Spinal cord (tissue), 10 donors: Measurements from ENCODE around the gene PELI3. TPM values are rescaled to one million over a fixed set of nuclear protein-coding genes. Genes with fewer than 3 reads are reported as not detected.

ENCODE experiments used
- DNase-seq, 6 donors: peaks; one replicate each; pipeline versions ENCODE4 v3.0.0 to v3.0.0-alpha.2; 2013 to 2015; ENCODE audit warnings: low spot score in 6 of 6, low read depth in 4 of 6
- H3K27ac ChIP-seq: one replicate; pipeline ENCODE4 v1.5.1; 2013; ENCODE audit warnings: low read depth, low read length, control low read depth
- H3K27me3 ChIP-seq: one replicate; pipeline ENCODE4 v1.6.1; 2013; ENCODE audit warnings: low read length; ENCODE audit not compliant: control insufficient read depth, insufficient read depth
- H3K36me3 ChIP-seq: one replicate; pipeline ENCODE4 v1.6.1; 2013; ENCODE audit warnings: low read length; ENCODE audit not compliant: control insufficient read depth, insufficient read depth
- H3K4me1 ChIP-seq: one replicate; pipeline ENCODE4 v1.6.1; 2013; ENCODE audit warnings: low read length; ENCODE audit not compliant: control insufficient read depth, insufficient read depth
- H3K4me3 ChIP-seq: one replicate; pipeline ENCODE4 v1.5.1; 2013; ENCODE audit warnings: low read depth, low read length, control low read depth
- H3K9me3 ChIP-seq: one replicate; pipeline ENCODE4 v1.6.1; 2013; ENCODE audit warnings: low read length; ENCODE audit not compliant: control insufficient read depth, insufficient read depth
- WGBS: methylation state at CpG from one replicate; pipeline ENCODE4 v1.1.5; 2013; ENCODE audit warnings: missing lambda C conversion rate; ENCODE audit not compliant: insufficient coverage; 5-methylcytosine and 5-hydroxymethylcytosine counted together
- polyA plus RNA-seq, 2 donors: library from polyadenylated mRNA; unstranded; fragments of 120-200 nt; gene quantifications; one replicate each; pipeline ENCODE4 v1.2.1, GENCODE V29; 2013; ENCODE audit not compliant: insufficient read length in 2 of 2
- total RNA-seq, 2 donors: library from RNA; depleted of rRNA in 1 of 2; stranded (reverse); fragments of 120-200 nt in 1 of 2; fragments of >200 nt in 1 of 2; gene quantifications; one replicate each; pipeline versions ENCODE4 v1.2.3 to v1.2.4, GENCODE V29; 2013 to 2014
- donor health status: healthy.

PELI3 gene
- total and polyA plus RNA-seq, 4 donors: 12.6 to 24.3 (median 17.5) TPM

GRCh38 chr11:66472054-66472453 is 5.3 kb downstream of the PELI3 start:
- Histone ChIP-seq H3K4me1 (peaks cover 19% of the 10 kb centered on the region), H3K36me3 (peaks cover 56% of the 10 kb centered on the region), H3K4me3 (no peak overlapping the region), H3K27ac (no peak overlapping the region), H3K27me3 (no peaks in the 10 kb centered on the region), H3K9me3 (no peaks in the 10 kb centered on the region)
- WGBS: 93% methylated on average over 5 of the region's 9 CpGs
- no peak for DNase-seq

GRCh38 chr11:66473167-66473566 is 6.5 kb downstream of the PELI3 start:
- no peak overlapping the region for H3K4me3 ChIP-seq
- peaks cover 64% of the 10 kb centered on the region for H3K36me3 ChIP-seq
- no peak overlapping the region for H3K27ac ChIP-seq
- no peaks in the 10 kb centered on the region for H3K9me3 ChIP-seq
- 89% methylated on average over 8 of the region's 11 CpGs for WGBS
- H3K4me1 ChIP-seq: peaks cover 9% of the 10 kb centered on the region
- no peak for DNase-seq
- no peaks in the 10 kb centered on the region for H3K27me3 ChIP-seq

- DNase-seq: no peak
- Histone ChIP-seq H3K27me3 (no peaks in the 10 kb centered on the region), H3K4me1 (peaks cover 8% of the 10 kb centered on the region), H3K9me3 (no peaks in the 10 kb centered on the region), H3K36me3 (peaks cover 63% of the 10 kb centered on the region), H3K4me3 (no peak overlapping the region), H3K27ac (no peak overlapping the region)
- 87% methylated on average over 19 of the region's 20 CpGs for WGBS
These were observed 7.2 kb downstream of the PELI3 start for GRCh38 chr11:66473608-66474515.

DNA sequence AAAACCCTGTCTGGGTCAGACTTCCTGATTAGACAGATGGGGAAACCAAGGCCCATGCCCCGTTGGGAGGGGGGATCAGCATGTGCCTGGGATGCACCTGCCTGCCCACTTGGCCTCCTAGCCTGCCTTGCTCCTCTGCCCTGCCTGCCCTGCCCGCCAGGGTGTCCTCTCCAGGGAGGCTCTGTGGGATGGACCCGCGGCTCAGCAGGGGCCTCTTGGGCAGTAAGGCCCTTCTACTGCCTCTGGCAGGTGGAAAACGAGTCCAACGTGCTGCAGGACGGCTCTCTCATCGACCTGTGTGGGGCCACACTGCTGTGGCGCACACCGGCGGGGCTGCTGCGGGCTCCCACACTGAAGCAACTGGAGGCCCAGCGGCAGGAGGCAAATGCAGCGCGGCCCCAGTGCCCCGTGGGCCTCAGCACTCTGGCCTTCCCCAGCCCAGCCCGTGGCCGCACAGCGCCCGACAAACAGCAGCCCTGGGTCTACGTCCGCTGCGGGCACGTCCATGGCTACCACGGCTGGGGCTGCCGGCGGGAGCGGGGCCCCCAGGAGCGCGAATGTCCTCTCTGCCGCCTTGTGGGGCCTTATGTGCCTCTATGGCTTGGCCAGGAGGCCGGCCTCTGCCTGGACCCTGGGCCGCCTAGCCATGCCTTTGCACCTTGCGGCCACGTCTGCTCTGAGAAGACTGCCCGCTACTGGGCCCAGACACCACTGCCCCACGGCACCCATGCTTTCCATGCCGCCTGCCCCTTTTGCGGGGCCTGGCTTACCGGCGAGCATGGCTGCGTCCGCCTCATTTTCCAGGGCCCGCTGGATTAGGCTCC is 8.9 kb downstream of the PELI3 start:
- Histone ChIP-seq H3K27ac (no peak overlapping the region), H3K36me3 (peaks cover 62% of the 10 kb centered on the region)

GRCh38 chr11:66476173-66476840 is 9.6 kb downstream of the PELI3 start:
- Histone ChIP-seq H3K27ac (no peak overlapping the region), H3K4me1 (peaks cover 26% of the 10 kb centered on the region), H3K36me3 (peaks cover 58% of the 10 kb centered on the region), H3K9me3 (no peaks in the 10 kb centered on the region), H3K27me3 (no peaks in the 10 kb centered on the region), H3K4me3 (no peak overlapping the region)
- 78% methylated on average over 7 of the region's 10 CpGs for WGBS
- DNase-seq: no peak

More for the DNA sequence above, 8.9 kb downstream of the PELI3 start:
- Histone ChIP-seq H3K9me3 (no peaks in the 10 kb centered on the region), H3K4me3 (no peak overlapping the region), H3K27me3 (no peaks in the 10 kb centered on the region), H3K4me1 (peaks cover 20% of the 10 kb centered on the region)
- no peak for DNase-seq
- 89% methylated on average over 44 of the region's 44 CpGs for WGBS

DNA sequence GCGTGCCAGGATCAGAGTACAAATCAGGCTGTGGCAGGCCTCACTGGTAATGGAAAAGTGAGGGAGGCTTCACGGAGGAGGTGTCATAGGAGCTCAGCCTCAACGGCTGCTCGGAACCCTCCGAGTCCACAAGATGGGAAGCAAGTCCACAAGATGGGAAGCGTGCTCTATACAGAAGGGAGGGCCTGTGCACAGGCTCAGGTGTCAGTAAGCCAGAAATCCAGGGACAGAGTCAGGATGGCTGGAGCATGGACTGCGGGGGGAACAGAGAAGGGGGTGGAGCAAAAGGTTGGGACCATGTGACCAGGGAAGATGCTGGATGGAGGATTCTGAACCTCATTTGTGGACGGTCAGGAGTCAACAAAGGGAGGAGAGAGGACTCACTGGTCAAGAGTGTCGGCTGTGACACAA is 10.1 kb downstream of the PELI3 start:
- Histone ChIP-seq H3K27ac (no peak overlapping the region), H3K36me3 (peaks cover 56% of the 10 kb centered on the region), H3K4me3 (no peak overlapping the region), H3K27me3 (no peaks in the 10 kb centered on the region), H3K9me3 (no peaks in the 10 kb centered on the region), H3K4me1 (peaks cover 26% of the 10 kb centered on the region)
- WGBS: 45% methylated on average over 9 of the region's 9 CpGs
- peak in 1 of 6 donors; percentile 37 for DNase-seq

- Histone ChIP-seq H3K9me3 (no peaks in the 10 kb centered on the region), H3K4me3 (no peak overlapping the region), H3K36me3 (peaks cover 54% of the 10 kb centered on the region), H3K27me3 (no peaks in the 10 kb centered on the region), H3K4me1 (peaks cover 26% of the 10 kb centered on the region), H3K27ac (no peak overlapping the region)
- WGBS: 85% methylated on average over 8 of the region's 11 CpGs
- DNase-seq: no peak
These were observed 10.8 kb downstream of the PELI3 start for GRCh38 chr11:66477263-66478201.

- Histone ChIP-seq H3K36me3 (peaks cover 45% of the 10 kb centered on the region), H3K4me3 (peak overlapping the region; percentile 93), H3K4me1 (peaks cover 26% of the 10 kb centered on the region), H3K27ac (peak overlapping the region; percentile 87), H3K27me3 (no peaks in the 10 kb centered on the region), H3K9me3 (no peaks in the 10 kb centered on the region)
- WGBS: 84% methylated on average over 2 of the region's 8 CpGs
- peak in 2 of 6 donors; percentile 33 to 63 for DNase-seq
These were observed 12.2 kb downstream of the PELI3 start for GRCh38 chr11:66478729-66479393.
